GM18907 (cell line): ENCODE data around the gene TBC1D4.
"Not testable (repeated sequence)": the region's sequence is repeated elsewhere in the genome, so short reads cannot be mapped to it uniquely, and the experiment has no call there.

Experiments used
- ATAC-seq: cut with Tn5 transposase; IDR thresholded peaks from one replicate; pipeline ENCODE4 v1.9.1; 2021; ENCODE audit warnings: mild to moderate bottlenecking, moderate library complexity; ENCODE audit not compliant: unreplicated experiment

Gene TBC1D4

GRCh38 chr13:75329723-75330122, 152.2 kb downstream of the TBC1D4 start:
- no peak for ATAC-seq

GRCh38 chr13:75329097-75329496, 152.9 kb downstream of the TBC1D4 start:
- ATAC-seq: no peak

DNA sequence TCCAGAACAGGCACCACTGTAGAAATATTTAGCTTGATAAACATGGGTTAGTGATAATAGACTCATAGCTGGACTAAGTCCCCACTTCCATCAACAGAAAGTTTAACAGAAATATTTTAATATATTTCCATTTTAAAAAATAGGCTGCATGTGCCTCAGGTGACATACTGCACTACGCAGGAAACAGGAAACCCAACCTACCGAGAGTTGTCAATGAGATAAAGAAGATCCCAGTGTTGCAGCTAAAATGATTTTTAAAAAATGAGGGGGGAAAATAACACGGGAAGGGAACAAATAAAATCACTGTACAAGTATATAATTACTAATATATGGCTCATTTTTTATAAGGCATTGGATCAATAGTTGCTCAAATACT, 154.8 kb downstream of the TBC1D4 start:
- ATAC-seq: peak; percentile 25

DNA sequence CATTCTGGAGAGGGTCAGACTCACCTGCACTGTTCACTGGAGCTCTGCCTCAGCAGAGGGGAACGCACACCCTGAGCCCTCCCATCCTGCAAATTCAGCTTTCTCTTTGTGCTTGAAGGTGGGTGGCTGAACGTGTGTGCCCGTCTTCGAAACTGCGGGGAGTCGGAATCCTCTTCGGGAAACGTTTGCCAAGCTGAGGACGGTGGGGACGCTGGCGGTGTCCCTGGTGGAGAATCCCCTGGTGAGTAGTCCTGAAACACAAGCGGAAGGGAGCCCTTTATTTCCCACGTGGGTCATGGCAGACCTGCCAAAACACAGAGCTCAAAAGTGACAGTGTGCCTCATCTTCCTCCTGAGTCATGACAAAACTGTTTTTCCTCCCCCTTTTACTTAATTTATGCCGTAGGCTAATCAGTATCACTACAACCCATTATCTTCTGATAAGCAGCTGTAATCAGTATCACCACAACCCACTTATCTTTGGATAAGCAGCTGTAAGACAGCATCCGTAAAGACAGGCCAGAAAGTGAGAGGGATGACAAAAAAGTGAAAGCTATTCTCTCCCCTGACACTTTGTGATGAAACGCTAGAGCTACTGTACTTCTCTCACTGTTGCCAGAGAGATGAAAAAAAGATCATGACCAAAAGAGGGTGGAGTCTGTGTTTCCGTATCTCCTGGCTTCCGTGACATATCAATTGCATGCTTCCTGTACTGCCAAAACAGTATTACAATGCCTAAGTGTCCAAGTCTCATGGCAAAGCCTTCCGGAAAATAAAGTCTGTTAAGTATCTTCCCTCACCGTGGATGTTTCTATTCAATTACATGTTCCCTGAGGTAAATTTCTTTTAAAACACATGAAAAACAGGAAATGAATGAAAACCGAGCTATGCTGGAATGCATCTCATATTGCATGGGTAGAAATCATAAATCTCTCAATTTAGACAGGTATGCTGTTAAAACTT, 155.5 kb downstream of the TBC1D4 start:
- ATAC-seq: peak; percentile 95

GRCh38 chr13:75325711-75326110, 156.3 kb downstream of the TBC1D4 start:
- ATAC-seq: no peak

DNA sequence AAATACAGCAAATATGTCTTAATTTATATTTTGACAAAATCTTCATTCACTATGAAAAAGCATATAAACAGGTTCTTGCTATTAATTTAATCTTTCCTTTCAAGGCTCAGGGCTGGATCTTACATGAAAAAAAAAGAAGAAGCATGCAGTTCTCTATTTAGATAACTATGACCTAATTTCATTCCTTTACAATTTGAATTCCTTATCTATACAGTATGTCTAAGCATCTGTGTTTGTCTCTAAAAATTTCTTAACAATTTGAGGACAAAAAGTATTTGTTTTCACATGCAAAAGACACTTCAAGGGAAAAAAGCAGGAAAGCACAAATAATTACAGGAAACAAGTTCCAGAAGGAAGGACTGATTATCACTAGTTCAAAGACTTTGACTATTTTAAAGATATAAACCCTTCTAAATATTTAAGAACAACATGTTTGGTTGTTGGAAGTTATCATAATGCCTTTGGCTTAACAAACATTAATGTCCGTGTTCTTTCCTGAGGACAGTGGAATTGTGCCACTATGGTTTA, 157.5 kb downstream of the TBC1D4 start:
- no peak for ATAC-seq

DNA sequence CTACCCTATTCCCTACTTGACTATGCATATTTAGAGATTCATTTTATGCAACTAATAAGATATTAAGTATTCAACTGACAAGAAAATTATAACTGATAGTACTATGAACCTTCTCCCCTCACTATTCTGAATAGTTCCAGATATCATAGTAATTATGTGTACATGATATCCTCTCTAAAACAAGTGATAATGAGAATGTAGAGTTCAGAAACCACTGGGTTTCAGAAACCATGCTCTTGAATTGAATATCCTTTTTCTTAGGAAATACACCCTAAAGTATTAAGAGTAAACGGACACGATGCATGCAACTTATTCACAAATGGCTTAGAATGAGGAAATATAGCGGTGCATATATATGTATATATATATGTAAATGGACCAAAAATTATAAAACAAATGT, 160.9 kb downstream of the TBC1D4 start:
- no peak for ATAC-seq

DNA sequence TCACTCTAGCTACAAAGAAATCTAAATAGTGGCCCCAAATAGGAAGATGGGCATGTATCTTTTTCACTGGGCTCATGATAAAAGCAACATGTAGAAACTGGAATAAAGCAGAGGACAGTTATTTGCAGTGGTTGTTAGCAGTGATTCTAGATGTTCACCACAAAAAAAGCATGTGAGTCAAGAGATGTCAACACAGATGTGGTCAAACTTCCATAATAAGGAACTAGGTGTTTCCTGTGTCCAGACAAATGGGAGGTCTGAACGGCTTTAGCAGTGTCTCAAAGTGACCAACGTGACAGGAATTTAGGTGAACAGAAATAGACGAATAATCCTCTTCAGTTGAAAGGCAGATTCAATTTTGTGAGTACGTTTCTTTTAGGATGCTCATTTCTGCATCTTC, 162.7 kb downstream of the TBC1D4 start:
- no peak for ATAC-seq

GRCh38 chr13:75318138-75318833, 163.7 kb downstream of the TBC1D4 start:
- ATAC-seq: no peak

DNA sequence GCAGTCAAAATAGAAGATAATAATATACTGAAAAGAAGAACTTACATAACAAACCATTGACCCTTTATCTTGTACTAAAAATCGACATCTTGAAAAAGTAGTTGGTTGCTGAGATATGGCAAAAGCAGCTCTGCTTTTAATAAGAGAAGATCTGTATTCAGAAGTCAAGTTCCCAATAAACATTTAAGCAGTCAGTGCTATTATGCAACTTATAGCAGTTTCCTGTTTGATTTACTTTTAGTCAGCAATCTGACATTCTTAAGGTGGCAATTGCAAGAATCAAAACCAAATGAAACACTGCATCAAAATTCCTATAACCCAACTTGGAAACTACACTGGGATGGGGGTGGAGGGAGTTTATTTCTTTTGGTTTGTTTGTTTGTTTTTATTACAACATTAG, 165.5 kb downstream of the TBC1D4 start:
- no peak for ATAC-seq

GRCh38 chr13:75312884-75313520, 169.0 kb downstream of the TBC1D4 start:
- ATAC-seq: peak; percentile 75

DNA sequence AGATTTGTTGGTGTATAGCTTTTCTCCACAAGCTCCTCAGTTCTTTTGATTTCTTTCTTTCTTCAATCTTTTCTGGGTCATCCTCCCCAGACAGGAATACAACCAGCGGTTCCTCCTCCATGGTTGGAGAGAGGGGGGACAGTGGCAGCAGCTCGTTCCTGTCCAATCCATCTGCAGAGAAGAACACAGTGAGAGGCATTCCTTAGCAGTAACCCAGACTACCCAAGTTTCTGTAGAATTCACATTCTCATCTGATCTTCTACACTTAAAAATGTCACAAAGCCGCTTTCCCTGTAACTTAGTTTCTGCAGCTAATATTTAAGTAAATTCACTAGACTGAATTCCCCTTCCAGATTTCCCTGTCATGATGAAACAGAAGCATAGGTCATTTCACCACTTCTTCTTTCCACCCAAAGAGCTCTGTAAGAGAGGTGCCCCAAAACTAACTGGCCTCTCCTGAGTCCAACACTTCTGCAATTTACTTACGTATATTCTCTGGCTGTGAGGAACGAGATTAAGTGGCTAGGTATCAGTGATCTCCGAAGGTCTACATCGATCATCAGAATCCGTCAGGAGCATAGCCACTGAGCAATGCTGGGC, 171.9 kb downstream of the TBC1D4 start:
- ATAC-seq: no peak

DNA sequence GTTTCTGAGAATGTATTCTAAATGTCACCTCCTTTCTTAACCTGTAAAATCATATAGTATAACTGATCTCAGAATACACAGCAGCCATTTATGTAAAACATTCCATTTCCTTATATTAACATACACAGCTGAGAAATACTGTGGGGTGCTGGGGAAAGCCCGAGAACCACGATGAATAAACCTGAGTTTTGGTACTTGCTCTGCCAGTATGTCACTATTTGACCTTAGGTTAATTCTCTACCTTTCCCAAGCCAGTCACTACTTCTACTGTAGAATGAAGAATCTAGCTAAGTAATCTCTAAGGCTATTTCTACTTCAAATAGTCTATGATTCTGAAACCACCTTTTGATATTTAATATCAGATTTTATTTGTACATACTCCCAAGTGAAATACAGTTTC, 173.7 kb downstream of the TBC1D4 start:
- ATAC-seq: peak; percentile 63

- no peak for ATAC-seq
These were observed 174.5 kb downstream of the TBC1D4 start for GRCh38 chr13:75307370-75307949.

GRCh38 chr13:75306967-75307366, 175.0 kb downstream of the TBC1D4 start:
- ATAC-seq: not testable (repeated sequence)

- no peak for ATAC-seq
These were observed 176.9 kb downstream of the TBC1D4 start for GRCh38 chr13:75305059-75305458.

DNA sequence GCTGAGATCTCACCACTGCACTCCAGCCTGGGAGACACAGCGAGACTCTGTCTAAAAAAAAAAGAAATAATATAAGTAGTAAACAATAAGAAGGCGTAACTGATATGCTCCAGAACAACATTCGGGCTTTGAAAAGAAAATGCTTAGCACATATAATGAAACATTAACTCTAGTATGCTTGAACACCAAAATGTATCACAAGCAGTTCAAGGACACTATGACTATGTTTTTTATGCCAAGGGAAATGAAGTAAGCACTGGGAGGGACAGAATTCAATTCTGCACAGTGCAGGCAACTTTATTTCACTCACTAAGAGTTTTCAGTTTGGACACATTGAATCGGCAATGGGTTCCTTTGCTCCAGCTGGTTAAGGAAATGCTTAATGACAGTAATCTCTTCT, 178.7 kb downstream of the TBC1D4 start:
- no peak for ATAC-seq

DNA sequence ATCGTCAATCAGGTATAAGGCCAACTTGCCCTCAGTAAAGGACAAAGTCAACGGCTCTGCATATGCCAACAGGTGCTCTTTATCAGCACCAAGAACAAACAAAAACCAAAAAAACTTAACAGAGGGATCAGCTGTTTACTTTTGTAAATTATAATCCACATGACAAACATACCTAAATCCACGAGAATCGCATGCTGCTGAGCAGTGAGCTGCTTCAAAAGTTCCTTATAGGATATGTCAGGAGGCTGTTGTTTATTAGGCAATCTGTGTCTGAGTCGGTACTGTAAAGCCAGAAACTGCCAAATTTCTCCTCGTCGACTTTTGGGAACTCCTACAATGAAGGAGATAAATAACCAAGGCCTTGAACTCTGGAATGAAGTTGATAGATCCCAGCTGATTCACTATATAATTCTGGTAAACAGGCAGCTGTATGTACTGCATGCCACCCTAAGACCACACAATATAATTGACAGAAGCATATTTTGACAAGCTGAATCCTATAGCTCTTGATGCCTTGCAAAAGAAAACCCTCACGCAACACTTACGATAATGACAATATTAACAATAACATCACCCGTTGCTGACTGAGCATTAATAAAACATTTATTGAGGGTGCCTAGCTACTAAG, 179.8 kb downstream of the TBC1D4 start:
- no peak for ATAC-seq

GRCh38 chr13:75299913-75300862, 181.8 kb downstream of the TBC1D4 start:
- ATAC-seq: peak; percentile 85
